Keratinocyte (primary cell): ENCODE measurements around the gene S100A7. TPM values are rescaled to one million over a fixed set of nuclear protein-coding genes. Genes with fewer than 3 reads are reported as not detected.

Source experiments
- DNase-seq: peaks from one replicate; pipeline ENCODE4 v3.0.0-alpha.2; 2011; ENCODE audit warnings: low read depth, missing footprints, low spot score
- FAIRE-seq: peaks from 2 replicates; lab custom pipeline; 2011; peaks lifted over from hg19 to GRCh38; lab: Jason Lieb, UNC
- H2AFZ ChIP-seq: 2 replicates; pipeline ENCODE4 v1.6.0; 2012; ENCODE audit warnings: low read length, control low read depth, inconsistent platforms; ENCODE audit not compliant: control insufficient read depth
- H3K27ac ChIP-seq: 2 replicates; pipeline ENCODE4 v1.5.1; 2011; ENCODE audit warnings: low read length; ENCODE audit not compliant: control insufficient read depth, insufficient read depth
- H3K27me3 ChIP-seq: 3 replicates; pipeline ENCODE4 v1.6.0; 2011; ENCODE audit warnings: low read length; ENCODE audit not compliant: control insufficient read depth, insufficient read depth; ENCODE audit errors: extremely low read depth
- H3K36me3 ChIP-seq, 2 experiments: 2 replicates in 1 of 2; 3 replicates in 1 of 2; pipeline ENCODE4 v1.5.1; 2011; ENCODE audit warnings: low read length in 2 of 2, mild to moderate bottlenecking in 1 of 2; ENCODE audit not compliant: control insufficient read depth in 2 of 2, insufficient read depth in 2 of 2; ENCODE audit errors: extremely low read depth in 1 of 2
- H3K4me1 ChIP-seq: 3 replicates; pipeline ENCODE4 v1.5.1; 2011; ENCODE audit warnings: low read length; ENCODE audit not compliant: control insufficient read depth, insufficient read depth; ENCODE audit errors: extremely low read depth
- H3K4me2 ChIP-seq: 3 replicates; pipeline ENCODE4 v1.6.0; 2011; ENCODE audit warnings: low read depth, low read length; ENCODE audit not compliant: control insufficient read depth, insufficient read depth; ENCODE audit errors: extremely low read depth
- H3K4me3 ChIP-seq, 3 experiments: fragments of 200-600 bp in 1 of 3; sonication (generic) in 1 of 3; 2 replicates in 2 of 3; 3 replicates in 1 of 3; pipeline ENCODE4 v1.5.1; 2011 to 2016; ENCODE audit warnings: low read length in 3 of 3, mild to moderate bottlenecking in 3 of 3, control low read depth in 2 of 3, inconsistent platforms in 1 of 3, low read depth in 1 of 3, mixed read lengths in 1 of 3, mixed run types in 1 of 3, moderate library complexity in 1 of 3; ENCODE audit not compliant: control insufficient read depth in 2 of 3, insufficient read depth in 2 of 3; ENCODE audit errors: extremely low read depth in 1 of 3
- H3K79me2 ChIP-seq: 2 replicates; pipeline ENCODE4 v1.6.0; 2012; ENCODE audit warnings: low read length; ENCODE audit not compliant: control insufficient read depth, insufficient read depth
- H3K9ac ChIP-seq: 3 replicates; pipeline ENCODE4 v1.6.0; 2011; ENCODE audit warnings: low read length; ENCODE audit not compliant: control insufficient read depth, insufficient read depth; ENCODE audit errors: extremely low read depth
- H3K9me1 ChIP-seq: 3 replicates; pipeline ENCODE4 v1.6.0; 2011; ENCODE audit warnings: low read length; ENCODE audit not compliant: control insufficient read depth, insufficient read depth; ENCODE audit errors: extremely low read depth
- H3K9me3 ChIP-seq: 2 replicates; pipeline ENCODE4 v1.5.1; 2012; ENCODE audit warnings: low read depth, low read length; ENCODE audit not compliant: control insufficient read depth
- H4K20me1 ChIP-seq: 3 replicates; pipeline ENCODE4 v1.6.0; 2011; ENCODE audit warnings: low read length; ENCODE audit not compliant: control insufficient read depth, insufficient read depth; ENCODE audit errors: extremely low read depth
- CTCF ChIP-seq, 3 experiments: IDR thresholded peaks in 1 of 3; conservative IDR thresholded peaks in 1 of 3; optimal IDR thresholded peaks in 1 of 3; 2 replicates in 2 of 3; 3 replicates in 1 of 3; pipeline versions ENCODE3 to v1.5.1; 2011; ENCODE audit warnings: low read length in 3 of 3, mild to moderate bottlenecking in 3 of 3, moderate library complexity in 2 of 3, control low read depth in 1 of 3, inconsistent platforms in 1 of 3; ENCODE audit not compliant: insufficient read depth in 2 of 3; ENCODE audit errors: extremely low read depth in 1 of 3
- EZH2 ChIP-seq: IDR thresholded peaks from one replicate; pipeline ENCODE4 v1.6.1; 2012; ENCODE audit warnings: inconsistent platforms, mild to moderate bottlenecking, low read length, moderate library complexity
- dilution Hi-C: fragments of 300-500 bp; cut with MboI; formaldehyde crosslinking; loops from one replicate; pipeline ENCODE4 v1.7.0; 2020; ENCODE audit warnings: low sequenced_read_pairs; ENCODE audit not compliant: extremely low pct_ligation_motif_present
- polyA plus RNA-seq, 5 experiments: library from polyadenylated mRNA; depleted of rRNA in 3 of 5; stranded (reverse) in 3 of 5; stranded (forward) in 1 of 5; unstranded in 1 of 5; fragments of >200 nt; gene quantifications; 1 replicate in 1 of 5; 2 replicates in 3 of 5; 3 replicates in 1 of 5; pipeline versions ENCODE4 v1.2.1 to v1.2.3, GENCODE V29; 2011 to 2012; ENCODE audit warnings: missing spikeins in 2 of 5, low read depth in 1 of 5, low replicate concordance in 1 of 5

S100A7 gene
- polyA plus RNA-seq, 1 donor (not counting 4 experiments of a cell fraction or from before 2014, with no cell fraction given) = 31.2 TPM

- H3K79me2 ChIP-seq = no peaks in the 10 kb centered on the region
- H3K27me3 ChIP-seq = peaks cover 4% of the 10 kb centered on the region
- no peak for TF ChIP-seq EZH2
- no peak for TF ChIP-seq CTCF (optimal IDR thresholded peaks at IDR 0.05 in 1 of 3, IDR thresholded peaks at IDR 0.05 in 1 of 3, conservative IDR thresholded peaks at IDR 0.05 in 1 of 3; ENCODE audit: extremely low read depth in 1 of 3, insufficient read depth in 2 of 3, low read length in 3 of 3)
- dilution Hi-C loops = no loop called here
- H2AFZ ChIP-seq = no peak overlapping the region
- H4K20me1 ChIP-seq = no peaks in the 10 kb centered on the region
- H3K9ac ChIP-seq = no peak overlapping the region
- no peak for DNase-seq
- H3K4me2 ChIP-seq = no peak overlapping the region
- H3K36me3 ChIP-seq = no peaks in the 10 kb centered on the region
- FAIRE-seq = no peak
- H3K9me1 ChIP-seq = no peaks in the 10 kb centered on the region
- no peak overlapping the region for H3K4me3 ChIP-seq
- no peaks in the 10 kb centered on the region for H3K9me3 ChIP-seq
- H3K4me1 ChIP-seq = peaks cover 5% of the 10 kb centered on the region
- H3K27ac ChIP-seq = no peak overlapping the region
Measured at GRCh38 chr1:153483776-153484175, 23.3 kb upstream of the S100A7 start.

GRCh38 chr1:153481124-153481523 lies 20.7 kb upstream of the S100A7 start:
- no peak overlapping the region for H2AFZ ChIP-seq
- no peaks in the 10 kb centered on the region for H4K20me1 ChIP-seq
- DNase-seq = no peak
- peaks cover 4% of the 10 kb centered on the region for H3K27me3 ChIP-seq
- H3K4me1 ChIP-seq = peaks cover 4% of the 10 kb centered on the region
- no peak overlapping the region for H3K27ac ChIP-seq
- no peak overlapping the region for H3K4me2 ChIP-seq
- no peak overlapping the region for H3K9ac ChIP-seq
- dilution Hi-C loops = no loop called here
- no peaks in the 10 kb centered on the region for H3K9me1 ChIP-seq
- no peaks in the 10 kb centered on the region for H3K79me2 ChIP-seq
- FAIRE-seq = no peak
- no peak overlapping the region for H3K4me3 ChIP-seq
- no peaks in the 10 kb centered on the region for H3K9me3 ChIP-seq
- H3K36me3 ChIP-seq = no peaks in the 10 kb centered on the region
- TF ChIP-seq EZH2 (no peak), CTCF (optimal IDR thresholded peaks at IDR 0.05 in 1 of 3, IDR thresholded peaks at IDR 0.05 in 1 of 3, conservative IDR thresholded peaks at IDR 0.05 in 1 of 3; ENCODE audit: extremely low read depth in 1 of 3, insufficient read depth in 2 of 3, low read length in 3 of 3) (no peak)
